ENCODE results near the gene CALHM5.

DNA sequence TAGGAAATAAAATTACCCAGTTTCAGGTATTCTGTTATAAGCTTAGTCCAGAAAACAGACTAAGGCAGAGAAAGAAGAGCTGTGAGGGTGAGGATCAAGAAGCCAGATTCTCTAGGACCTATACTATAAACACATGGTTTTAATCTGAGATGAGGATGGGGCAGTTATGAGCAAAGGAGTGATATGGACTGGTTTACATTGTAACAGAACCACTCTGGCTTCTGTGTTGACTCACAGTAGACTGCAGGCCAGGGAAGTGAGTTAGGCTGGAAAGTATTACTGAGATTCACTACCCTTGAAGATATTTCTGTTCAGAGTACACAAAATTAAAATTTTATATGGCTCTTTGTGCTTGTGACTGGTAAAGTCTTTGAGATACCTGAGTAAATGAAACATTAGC is 56.7 kb downstream of the CALHM5 start:
- TF ChIP-seq, protein P1, sequence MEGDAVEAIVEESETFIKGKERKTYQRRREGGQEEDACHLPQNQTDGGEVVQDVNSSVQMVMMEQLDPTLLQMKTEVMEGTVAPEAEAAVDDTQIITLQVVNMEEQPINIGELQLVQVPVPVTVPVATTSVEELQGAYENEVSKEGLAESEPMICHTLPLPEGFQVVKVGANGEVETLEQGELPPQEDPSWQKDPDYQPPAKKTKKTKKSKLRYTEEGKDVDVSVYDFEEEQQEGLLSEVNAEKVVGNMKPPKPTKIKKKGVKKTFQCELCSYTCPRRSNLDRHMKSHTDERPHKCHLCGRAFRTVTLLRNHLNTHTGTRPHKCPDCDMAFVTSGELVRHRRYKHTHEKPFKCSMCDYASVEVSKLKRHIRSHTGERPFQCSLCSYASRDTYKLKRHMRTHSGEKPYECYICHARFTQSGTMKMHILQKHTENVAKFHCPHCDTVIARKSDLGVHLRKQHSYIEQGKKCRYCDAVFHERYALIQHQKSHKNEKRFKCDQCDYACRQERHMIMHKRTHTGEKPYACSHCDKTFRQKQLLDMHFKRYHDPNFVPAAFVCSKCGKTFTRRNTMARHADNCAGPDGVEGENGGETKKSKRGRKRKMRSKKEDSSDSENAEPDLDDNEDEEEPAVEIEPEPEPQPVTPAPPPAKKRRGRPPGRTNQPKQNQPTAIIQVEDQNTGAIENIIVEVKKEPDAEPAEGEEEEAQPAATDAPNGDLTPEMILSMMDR (conservative IDR thresholded peaks at IDR 0.05; ENCODE audit: low read depth, low read length), result no peak
- no peak for TF ChIP-seq MXI1 (IDR thresholded peaks at IDR 0.05; ENCODE audit: borderline replicate concordance, low read depth, low read length)
- TF ChIP-seq RAD21 (IDR thresholded peaks at IDR 0.05; ENCODE audit: low read length), result no peak
- no peak for TF ChIP-seq POLR2A (IDR thresholded peaks at IDR 0.05; ENCODE audit: low read depth, low read length)
- TF ChIP-seq NFE2L2 (IDR thresholded peaks at IDR 0.05; ENCODE audit: low read depth, low read length), result no peak
- no peak for TF ChIP-seq RFX5 (IDR thresholded peaks at IDR 0.05; ENCODE audit: low read depth, low read length)
- no peak for TF ChIP-seq BHLHE40 (IDR thresholded peaks at IDR 0.05; ENCODE audit: low read depth, low read length)
- no peak for TF ChIP-seq MAFK (IDR thresholded peaks at IDR 0.05; ENCODE audit: low read depth, low read length)
- no peak for TF ChIP-seq FOS (IDR thresholded peaks at IDR 0.05; ENCODE audit: low read depth, low read length)
